Measurements from ENCODE around the gene ITGB2.

The ITGB2 gene

GRCh38 chr21:44842721-44843445 is 77.8 kb downstream of the ITGB2 start:
- TF ChIP-seq SIN3A (IDR thresholded peaks at IDR 0.05; ENCODE audit: borderline replicate concordance, insufficient read depth, low read length) (no peak), REST (IDR thresholded peaks at IDR 0.05; ENCODE audit: insufficient read depth in 1 of 2, low read depth in 2 of 2, low read length in 2 of 2) (no peak), TAF1 (IDR thresholded peaks at IDR 0.05; ENCODE audit: borderline replicate concordance, insufficient read depth, low read length) (no peak), FOXP2 (optimal IDR thresholded peaks at IDR 0.05; ENCODE audit: borderline replicate concordance, extremely low read depth, extremely low read length, insufficient read depth) (no peak), POLR2AphosphoS5 (IDR thresholded peaks at IDR 0.05; ENCODE audit: low read depth, low read length) (no peak)

GRCh38 chr21:44842087-44842486 is 78.6 kb downstream of the ITGB2 start:
- TF ChIP-seq REST (IDR thresholded peaks at IDR 0.05; ENCODE audit: insufficient read depth in 1 of 2, low read depth in 2 of 2, low read length in 2 of 2): no peak
- TF ChIP-seq FOXP2 (optimal IDR thresholded peaks at IDR 0.05; ENCODE audit: borderline replicate concordance, extremely low read depth, extremely low read length, insufficient read depth): no peak
- TF ChIP-seq POLR2AphosphoS5 (IDR thresholded peaks at IDR 0.05; ENCODE audit: low read depth, low read length): no peak
- no peak for TF ChIP-seq SIN3A (IDR thresholded peaks at IDR 0.05; ENCODE audit: borderline replicate concordance, insufficient read depth, low read length)
- TF ChIP-seq TAF1 (IDR thresholded peaks at IDR 0.05; ENCODE audit: borderline replicate concordance, insufficient read depth, low read length): no peak

- TF ChIP-seq FOXP2 (optimal IDR thresholded peaks at IDR 0.05; ENCODE audit: borderline replicate concordance, extremely low read depth, extremely low read length, insufficient read depth) (no peak), REST (IDR thresholded peaks at IDR 0.05; ENCODE audit: insufficient read depth in 1 of 2, low read depth in 2 of 2, low read length in 2 of 2) (no peak), POLR2AphosphoS5 (IDR thresholded peaks at IDR 0.05; ENCODE audit: low read depth, low read length) (no peak), TAF1 (IDR thresholded peaks at IDR 0.05; ENCODE audit: borderline replicate concordance, insufficient read depth, low read length) (no peak)
These were observed 79.9 kb downstream of the ITGB2 start for GRCh38 chr21:44840771-44841170.

- TF ChIP-seq REST (IDR thresholded peaks at IDR 0.05; ENCODE audit: insufficient read depth in 1 of 2, low read depth in 2 of 2, low read length in 2 of 2): no peak
- no peak for TF ChIP-seq SIN3A (IDR thresholded peaks at IDR 0.05; ENCODE audit: borderline replicate concordance, insufficient read depth, low read length)
- no peak for TF ChIP-seq POLR2AphosphoS5 (IDR thresholded peaks at IDR 0.05; ENCODE audit: low read depth, low read length)
- no peak for TF ChIP-seq FOXP2 (optimal IDR thresholded peaks at IDR 0.05; ENCODE audit: borderline replicate concordance, extremely low read depth, extremely low read length, insufficient read depth)
- TF ChIP-seq TAF1 (IDR thresholded peaks at IDR 0.05; ENCODE audit: borderline replicate concordance, insufficient read depth, low read length): no peak
These were observed 81.7 kb downstream of the ITGB2 start for GRCh38 chr21:44838951-44839350.

All from PFSK-1 (cell line).